Nucleus accumbens (tissue), 56 donors: ENCODE results near the gene ZBTB46.

Experiments
- DNase-seq, 56 donors: peaks; one replicate each; lab custom pipeline; 2025; lab: John Stamatoyannopoulos, UW

ZBTB46 gene

DNA sequence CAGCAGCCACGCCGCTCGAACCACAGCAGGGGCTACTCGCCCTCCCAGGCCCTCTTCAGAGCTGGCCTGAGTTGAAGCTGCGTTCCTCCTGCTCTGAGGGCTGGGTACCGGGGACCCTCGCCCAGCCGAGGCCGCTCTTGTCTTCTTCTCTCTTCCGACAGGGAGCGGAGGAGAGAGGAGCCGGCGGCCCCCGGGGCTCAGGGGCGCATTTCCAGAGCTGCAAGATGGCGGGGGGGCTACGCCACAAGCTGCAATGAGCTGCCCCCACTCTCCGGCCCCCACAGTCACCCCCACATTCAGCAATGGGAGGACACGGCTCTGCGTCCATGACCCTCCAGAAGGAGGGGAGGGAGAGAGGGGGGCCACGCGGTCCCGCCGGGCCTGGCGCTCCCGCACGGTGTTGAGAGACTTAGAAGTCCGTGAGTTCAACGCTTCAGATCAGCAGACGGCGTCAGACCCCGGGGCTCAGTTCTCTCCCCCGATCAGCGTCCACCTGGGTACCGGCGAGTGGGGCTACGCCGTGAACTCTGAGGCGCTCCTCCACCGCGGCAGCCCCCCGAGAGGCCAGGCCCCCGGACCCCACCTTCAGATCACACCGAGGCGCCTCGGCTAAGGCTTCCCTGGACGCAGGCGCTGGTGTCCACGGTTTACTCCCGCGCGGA, 59.9 kb downstream of the ZBTB46 start:
- DNase-seq, result no peak

DNA sequence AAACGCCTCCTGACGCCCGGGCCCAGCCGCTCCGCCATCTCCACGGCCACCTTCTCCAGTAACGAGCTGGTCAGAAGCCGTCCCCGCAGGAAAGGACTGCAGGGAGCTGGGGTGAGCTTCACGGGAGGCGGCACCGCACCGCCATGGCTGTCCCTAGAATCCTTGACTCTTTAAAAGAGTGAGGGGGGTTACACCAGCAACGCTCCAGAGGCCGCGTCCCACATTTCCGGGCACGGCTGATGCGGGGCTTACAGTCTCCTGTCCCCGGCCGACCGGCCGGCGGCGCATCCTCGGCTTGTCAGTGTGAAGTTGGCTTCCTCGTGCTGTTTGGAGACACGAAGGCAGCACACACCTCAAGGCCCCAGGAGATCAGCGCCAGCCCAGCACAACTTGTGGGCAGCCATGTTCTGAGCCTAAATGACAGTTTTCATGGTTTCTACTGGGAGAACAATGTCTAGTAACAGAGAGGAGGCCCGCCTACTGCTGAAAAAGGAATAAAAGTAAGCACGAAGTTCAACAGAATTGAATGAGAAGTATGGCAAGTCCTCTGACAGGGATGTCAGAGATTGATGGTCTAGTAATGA, 61.1 kb downstream of the ZBTB46 start:
- no peak for DNase-seq

DNA sequence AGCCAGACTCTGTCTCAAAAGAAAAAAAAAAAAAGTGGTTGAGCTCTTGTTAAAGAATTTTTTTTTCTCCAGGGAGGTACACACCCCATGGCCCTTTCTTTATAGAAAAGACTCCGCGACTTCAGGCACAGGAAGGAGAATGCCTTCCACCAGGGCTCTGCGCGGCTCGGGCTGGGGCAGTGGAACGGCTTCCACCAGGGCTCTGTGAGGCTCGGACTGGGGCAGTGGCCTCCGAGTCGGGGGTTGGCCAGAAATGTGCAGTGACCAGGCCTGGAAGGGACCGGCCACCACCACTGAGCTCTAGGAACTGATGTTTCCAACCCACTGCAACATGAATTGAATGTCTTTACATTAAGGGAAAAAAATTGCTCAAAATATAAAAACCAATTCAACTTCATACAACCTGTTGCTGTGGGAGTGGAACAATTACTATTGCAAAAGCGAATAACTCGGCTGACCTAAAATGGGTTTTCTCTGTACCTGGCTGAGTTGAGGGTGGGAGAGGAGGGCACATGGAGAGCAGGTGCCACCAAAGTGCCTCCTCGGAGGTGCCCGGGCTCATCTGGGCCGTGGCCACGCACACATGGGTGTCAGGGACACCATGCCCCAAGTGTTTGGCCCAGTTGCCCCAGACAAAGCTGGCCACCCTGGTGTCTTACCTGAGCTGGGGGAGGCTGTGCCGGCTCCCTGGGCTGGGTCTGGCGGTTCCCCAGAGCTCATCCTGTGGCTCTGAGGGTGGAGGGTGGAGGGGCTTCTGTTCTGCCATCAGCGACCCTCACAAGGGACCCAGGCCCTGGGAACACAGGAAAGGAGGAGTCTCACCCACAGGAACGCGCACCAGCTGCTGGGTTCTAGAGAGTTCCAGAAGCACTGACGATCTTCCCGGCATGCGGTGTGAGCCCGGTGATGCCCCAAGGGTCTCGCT, 62.2 kb downstream of the ZBTB46 start:
- no peak for DNase-seq

DNA sequence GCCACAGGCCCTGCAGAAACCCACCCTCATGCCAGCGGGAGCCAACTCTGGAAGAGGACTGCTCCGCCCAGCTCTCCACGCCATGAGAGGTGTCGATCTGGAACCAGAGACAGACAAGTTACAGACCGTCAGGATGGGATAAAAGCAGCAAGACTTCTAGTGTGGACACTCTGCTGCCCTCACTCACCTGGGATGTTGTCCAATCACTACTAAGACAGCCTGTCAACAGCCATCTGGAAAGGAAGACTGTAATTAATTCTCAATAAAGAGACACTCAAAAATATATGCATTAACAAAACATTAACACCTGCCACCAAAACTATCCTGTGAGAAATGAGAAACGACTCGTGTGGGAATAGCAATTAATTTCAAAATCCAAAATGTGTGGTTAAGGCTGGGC, 63.2 kb downstream of the ZBTB46 start:
- DNase-seq, result no peak

DNA sequence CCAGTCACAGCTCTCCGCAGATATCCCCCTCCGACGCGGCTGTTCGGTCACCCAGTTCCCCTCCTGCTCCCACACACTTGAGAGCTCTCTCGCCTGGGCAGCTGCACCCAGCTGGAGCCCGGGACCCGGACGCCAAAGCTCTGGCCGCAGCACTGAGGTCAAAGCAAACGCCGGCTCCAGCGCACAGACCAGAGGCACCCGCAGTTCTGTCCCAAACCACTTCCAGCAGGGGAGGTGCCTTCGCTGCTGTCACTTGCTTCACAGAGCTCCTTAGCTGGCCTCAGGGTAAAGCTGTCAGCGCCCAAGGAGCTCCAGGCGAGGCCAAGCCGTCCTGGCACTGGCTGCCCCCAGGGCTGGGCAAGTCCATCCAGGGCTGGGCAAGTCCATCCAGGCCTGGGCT, 63.6 kb downstream of the ZBTB46 start:
- DNase-seq, result no peak

DNA sequence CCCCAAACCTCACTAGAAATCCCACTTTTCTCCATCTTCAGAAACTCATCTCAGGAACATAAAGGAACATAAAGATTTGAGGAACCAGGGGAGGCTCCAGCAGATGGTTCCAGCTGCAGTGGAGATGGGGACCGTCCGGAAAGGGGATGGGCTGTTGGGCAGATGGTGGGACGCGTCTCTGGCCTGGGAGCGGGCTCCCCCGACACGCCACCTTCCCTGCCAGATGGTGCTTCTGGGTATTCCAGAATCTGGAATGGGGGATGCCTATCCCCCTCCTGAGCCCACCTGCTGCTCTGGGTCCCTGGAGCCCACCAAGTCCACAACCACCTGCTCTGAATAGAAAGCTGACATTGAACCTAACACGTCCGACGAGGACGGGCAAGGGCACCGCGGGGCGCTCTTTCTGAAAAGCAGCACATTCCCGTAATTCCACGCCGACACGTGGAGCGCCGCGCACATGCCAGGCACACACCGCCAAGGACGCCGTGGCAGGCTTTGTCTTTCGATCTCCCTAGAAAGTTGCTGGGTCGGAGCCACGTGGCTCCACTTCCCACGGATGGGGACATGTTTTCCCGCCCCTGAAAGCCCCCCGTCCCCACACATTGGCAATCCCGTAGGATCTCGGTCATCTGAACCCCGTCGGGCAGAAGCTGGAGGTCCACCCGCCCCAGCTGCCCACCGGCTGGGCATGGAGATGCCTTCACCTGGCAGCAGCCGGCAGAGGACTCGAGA, 64.2 kb downstream of the ZBTB46 start:
- DNase-seq, result no peak

DNA sequence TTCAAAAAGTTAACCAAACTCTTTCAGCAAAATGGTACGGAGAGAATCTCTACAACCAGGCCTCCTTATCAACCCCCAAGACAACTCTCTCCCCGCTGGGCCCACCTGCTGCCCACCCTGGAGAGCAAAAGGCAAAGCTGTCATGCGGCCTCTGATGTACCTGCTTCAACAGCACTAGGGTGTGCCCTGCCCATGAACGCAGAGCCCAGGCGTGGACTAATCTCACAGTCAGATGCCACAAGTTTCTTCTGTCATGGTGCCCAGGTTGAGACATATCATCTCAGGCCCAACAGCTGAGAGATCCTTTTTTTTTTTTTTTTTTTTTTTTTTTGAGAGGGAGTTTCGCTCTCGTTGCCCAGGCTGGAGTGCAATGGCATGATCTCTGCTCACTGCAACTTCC, 65.2 kb downstream of the ZBTB46 start:
- no peak for DNase-seq

DNA sequence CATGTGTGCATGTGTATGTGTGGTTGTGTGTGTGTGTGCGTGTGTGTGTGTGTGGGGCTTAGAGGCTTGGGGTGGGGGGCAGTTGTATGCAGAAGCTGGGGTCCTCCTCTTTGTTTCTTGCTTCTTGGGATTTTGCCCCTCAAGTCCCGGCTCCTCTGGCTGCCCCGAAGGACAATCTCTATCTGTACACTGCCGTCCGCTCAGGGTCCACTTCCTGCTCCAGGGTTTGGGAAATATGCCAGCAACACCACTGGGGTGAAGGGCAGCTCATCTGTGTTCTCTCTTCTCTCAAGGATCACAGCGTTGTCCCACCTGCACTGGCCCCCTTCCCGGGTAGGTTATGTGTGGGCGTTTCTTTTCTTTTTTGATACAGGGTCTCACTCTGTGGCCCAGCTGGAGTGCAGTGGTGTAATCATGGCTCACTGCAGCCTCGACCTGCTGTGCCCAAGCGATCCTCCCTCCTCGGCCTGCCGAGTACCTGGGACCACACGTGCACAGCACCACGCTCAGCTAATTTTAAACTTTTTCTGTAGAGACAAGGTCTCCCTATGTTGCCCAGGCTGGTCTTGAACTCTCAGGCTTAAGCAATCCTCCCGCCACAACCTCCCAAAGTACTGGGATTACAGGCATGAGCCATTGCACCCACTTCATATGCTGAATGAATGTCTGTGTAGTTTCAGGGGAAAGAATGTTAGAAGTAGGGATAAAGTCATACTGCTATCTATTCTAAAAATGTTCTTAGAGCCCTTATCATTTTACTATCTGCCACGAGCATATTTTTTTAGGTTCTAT, 65.8 kb downstream of the ZBTB46 start:
- DNase-seq, result no peak

DNA sequence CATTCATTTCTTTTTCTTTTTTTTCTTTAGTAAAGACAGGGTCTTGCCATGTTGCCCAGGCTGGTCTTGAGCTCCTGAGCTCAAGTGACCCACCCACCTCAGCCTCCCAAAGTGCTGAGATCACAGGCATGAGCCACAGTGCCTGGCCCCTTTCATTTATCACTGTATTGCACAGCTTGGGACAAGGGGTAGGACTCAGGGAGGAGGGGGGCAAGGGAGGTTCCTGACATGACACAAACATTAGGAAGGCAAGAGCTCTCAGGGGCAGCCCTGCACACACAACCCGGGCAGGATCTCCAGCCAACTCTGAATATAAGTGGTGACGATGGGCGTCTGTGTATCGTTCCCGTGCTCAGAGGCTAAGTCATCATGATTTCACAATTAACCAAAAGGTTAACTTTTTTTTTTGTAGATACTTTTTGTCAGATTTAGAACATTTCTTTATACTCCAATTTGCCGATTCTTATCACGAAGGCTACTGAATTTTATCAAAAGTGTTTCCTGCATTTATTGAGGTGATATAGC, 71.6 kb downstream of the ZBTB46 start:
- DNase-seq, result no peak

DNA sequence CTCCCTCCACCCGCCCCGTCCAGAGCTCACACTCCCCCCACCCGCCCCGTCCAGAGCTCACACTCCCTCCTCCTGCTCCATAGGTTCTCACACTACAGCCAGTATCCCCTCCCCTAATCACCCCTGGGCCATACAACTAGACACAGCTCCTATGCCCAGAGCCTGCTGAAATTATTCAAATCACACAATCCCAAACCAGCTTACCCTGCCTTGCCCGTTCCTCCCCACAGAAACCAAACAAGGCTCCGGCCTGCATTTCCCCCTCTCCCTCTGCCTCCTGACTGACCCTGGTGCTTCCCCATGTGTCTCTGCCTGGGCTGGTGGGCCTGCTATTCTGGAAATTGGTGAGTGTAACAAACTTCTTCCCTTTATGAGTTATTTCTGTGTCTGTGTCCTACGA, 72.9 kb downstream of the ZBTB46 start:
- DNase-seq, result no peak

DNA sequence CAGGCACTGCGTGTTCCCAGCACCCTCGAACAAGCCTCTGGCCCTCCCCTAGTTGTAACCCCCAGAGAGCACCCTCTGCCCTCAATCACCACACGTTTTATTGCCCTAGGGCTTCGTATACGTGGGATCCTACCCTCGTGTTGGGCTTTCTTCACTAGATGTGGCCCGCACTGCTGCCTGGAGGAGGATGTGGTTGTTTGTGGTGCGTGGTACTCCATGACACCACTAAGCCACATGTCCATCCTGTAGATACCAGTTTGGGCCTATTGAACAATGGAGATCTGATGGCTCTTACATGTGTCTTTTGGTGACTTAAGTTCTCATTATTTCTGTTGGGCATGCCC, 74.4 kb downstream of the ZBTB46 start:
- no peak for DNase-seq

DNA sequence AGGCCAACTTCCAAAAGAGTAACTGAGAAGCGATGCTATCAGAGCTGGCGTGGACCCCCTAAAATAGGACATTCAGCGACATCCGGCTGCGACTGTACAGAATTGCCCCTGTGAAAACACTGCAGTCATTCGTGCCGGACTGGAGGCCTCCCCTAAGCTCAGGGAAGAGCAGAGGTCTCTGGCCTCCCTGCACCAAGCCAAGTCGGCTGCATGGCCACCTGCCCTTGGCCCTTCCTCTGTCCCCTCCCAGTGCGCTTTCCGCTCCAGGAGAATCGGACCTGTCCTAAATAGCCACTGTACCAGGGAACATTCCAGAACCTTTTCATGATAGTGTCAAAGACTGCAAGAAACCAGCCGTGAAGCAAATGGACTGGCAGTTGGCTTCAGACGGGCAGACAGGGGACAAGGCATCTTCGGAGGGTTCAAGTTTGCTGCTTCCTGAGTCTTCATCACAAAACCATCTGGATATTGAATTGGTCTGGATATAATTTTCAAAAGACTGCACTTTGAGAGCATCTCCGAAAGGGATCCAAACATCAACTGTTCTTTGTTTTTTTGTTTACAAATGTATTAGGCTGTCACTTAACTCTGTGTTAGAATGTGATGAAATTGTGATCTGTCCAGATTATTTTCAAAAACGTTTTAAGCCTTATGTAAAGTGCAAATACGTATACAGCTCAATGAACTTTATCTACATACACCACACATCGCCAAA, 75.0 kb downstream of the ZBTB46 start:
- no peak for DNase-seq

DNA sequence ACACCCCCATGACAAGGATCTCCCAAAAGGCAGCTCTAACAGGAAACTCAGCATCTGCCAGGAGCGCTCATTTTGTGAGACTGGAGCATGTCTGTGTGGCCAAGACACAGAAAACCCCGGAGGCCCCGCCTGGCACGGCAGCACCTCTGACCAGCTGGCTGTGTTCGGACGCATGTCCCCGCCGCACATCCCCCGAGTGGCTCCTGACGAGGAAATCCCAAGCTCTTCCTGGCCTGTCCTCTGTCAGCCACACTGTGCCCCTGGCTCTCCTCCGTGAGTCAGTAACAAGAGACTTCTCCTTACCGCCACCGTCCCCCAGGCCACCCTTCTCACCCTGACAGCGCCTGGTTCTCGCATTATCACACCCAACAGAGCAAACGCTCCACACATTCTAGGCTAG, 77.1 kb downstream of the ZBTB46 start:
- no peak for DNase-seq

DNA sequence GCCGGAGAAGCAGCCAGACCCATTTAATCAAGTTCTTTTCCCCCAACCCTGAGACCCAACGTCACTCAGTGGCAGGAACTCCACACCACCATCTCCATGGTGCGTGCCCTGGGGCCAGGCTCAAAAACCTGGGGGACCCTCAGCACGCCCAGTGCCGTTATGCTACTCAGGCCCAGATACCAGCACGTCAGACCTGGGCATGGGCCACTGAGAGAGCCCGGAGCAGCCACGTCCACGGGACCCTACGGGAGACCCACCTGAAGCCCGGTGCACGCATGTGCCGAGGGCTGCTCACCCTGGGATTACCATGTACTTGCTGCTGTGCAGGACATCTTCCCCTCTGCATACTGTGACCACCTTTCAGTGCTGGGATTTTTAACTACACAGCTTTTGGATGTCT, 77.7 kb downstream of the ZBTB46 start:
- DNase-seq, result no peak

DNA sequence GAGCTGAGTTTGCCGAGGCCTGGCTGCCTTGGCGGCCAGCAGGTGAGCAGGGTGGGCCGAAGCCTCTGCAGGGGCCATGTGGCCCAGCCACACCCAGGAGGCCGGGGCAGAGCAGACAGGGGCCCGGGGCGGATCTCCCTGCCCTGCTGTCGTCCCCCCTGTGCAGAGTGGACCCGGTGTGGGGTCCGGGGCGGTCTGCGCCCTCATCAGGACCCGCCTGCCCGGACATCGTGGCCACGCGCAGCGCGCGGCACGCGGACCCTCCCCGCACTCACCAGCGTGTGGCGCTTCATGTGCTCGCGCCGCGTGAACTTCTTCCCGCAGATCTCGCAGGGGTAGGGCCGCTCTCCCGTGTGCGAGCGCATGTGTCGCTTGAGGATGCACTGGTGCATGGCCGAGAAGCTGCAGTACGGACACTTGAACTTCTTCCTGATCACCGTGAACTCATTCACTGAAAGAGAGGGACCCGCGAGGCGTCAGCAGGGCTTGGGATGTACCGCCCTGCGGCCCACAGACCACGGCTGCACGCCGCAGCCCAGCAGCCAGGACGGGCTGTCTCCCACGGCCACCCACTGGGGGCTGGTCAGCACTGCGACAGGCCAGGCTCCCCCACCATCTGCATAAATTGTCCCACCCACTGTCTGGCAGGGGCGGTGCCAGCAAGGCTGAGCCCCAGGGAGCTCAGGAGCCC, 78.5 kb downstream of the ZBTB46 start:
- no peak for DNase-seq

DNA sequence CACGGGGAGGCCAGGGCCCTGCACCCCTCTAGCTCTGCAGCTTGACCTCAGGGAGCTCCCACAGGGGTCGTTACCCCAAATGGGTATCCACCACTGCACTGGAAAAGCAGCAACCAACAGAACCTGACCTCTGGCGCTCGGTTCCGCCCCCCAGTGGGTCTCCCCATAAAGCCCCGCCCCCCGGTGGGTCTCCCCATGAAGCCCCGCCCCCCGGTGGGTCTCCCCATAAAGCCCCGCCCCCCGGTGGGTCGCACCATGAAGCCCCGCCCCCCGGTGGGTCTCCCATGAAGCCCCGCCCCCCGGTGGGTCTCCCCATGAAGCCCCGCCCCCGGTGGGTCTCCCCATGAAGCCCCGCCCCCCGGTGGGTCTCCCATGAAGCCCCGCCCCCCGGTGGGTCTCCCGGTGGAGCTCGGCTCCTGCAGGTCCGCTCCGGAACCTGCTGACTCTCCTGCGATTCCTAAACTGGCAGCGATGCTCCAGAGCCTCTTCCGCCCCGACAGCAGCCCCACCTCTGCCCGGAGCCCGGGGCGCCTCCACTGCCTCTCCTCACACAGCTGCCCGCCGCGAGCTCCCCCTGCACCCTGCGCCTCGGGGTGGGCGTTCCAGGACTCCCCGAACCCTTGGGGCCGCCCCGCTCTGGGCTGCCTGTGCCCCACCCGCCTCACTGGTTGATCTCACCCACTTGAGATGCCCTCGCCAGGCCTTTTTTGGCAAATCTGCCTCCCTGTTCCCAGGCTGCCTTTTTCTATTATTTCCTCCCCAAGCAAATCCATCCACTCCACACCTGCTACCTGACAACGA, 79.4 kb downstream of the ZBTB46 start:
- DNase-seq, result no peak

DNA sequence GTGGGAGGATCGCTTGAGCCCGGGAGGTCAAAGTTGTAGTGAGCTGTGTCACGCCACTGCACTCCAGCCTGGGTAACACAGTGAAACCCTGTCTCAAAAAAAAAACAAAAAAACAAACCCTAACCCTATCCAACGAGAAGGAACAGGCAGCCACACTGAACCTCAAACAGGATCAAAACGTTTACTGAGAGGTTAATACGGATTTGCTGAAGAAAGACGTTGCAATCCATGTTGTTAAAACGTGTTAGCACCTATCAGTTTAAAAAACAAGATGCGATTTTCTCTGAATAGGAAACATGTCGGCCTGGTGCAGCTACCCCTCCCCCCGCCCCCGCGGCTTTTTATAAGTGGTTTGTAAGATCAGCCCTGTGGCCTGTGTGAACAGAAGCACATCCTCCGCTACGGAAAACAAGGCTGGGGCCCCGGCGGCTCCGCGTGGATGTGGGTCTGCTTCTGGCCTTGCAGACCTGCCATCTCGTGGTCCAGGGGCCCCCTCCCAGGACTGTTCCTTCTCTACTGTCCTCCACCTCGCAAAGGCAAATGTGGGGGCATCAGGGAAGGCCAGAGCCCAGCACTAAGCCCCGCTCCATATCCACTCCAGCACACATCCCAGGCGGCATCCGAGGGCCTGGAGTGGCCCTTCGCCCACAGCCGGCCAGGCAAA, 80.1 kb downstream of the ZBTB46 start:
- no peak for DNase-seq
